K562 (cell line): ENCODE data around the gene CPED1. TPM values are rescaled to one million over a fixed set of nuclear protein-coding genes. Genes with fewer than 3 reads are reported as not detected.

Experiments
- ARID2 ChIP-seq: fragments of 450-650 bp; IDR thresholded peaks from 2 replicates; pipeline ENCODE4 v1.6.1; 2017; ENCODE audit warnings: antibody characterized with exemption, mild to moderate bottlenecking
- ZNF239 ChIP-seq: fragments of 250-450 bp; sonication (Bioruptor Pico); IDR thresholded peaks from 2 replicates; pipeline ENCODE4 v1.4.0; 2020; ENCODE audit warnings: mild to moderate bottlenecking
- ZNF347 ChIP-seq: fragments of 450-650 bp; formaldehyde crosslinking; IDR thresholded peaks from 2 replicates; pipeline ENCODE4 v1.4.0; 2020; ENCODE audit warnings: low read depth, mild to moderate bottlenecking, moderate library complexity
- ZNF354B ChIP-seq: fragments of 250-450 bp; sonication (Bioruptor Pico); IDR thresholded peaks from 2 replicates; pipeline ENCODE4 v1.4.0; 2020
- polyA plus RNA-seq, 8 experiments: library from polyadenylated mRNA; depleted of rRNA in 4 of 8; stranded (reverse) in 5 of 8; unstranded in 3 of 8; fragments of >200 nt; fragmentation: Nextera tagmentation in 2 of 8; fragmentation: Illumina TruSeq in 1 of 8; extraction: Ambion mirVana in 2 of 8; extraction: Trizol in 1 of 8; gene quantifications; 2 replicates each; pipeline versions ENCODE4 v1.2.1 to v1.2.3, GENCODE V29; 2011 to 2014; ENCODE audit warnings: inconsistent platforms in 1 of 8, missing spikeins in 1 of 8
- total RNA-seq, 7 experiments: library from RNA; depleted of rRNA in 6 of 7; stranded (reverse); fragments of >200 nt in 6 of 7; fragmentation: Illumina TruSeq in 2 of 7; extraction: Trizol in 2 of 7; gene quantifications; 2 replicates each; pipeline versions ENCODE4 v1.2.1 to v1.2.3, GENCODE V29; 2011 to 2021; ENCODE audit warnings: low replicate concordance in 1 of 7
- TF ChIP-seq, protein P1 (sequence below): fragments of 250-450 bp; sonication (Bioruptor Pico); IDR thresholded peaks from 2 replicates; pipeline ENCODE4 v1.4.0; 2020
- TF ChIP-seq, protein P2 (sequence below), 2 experiments: fragments of 150-350 bp in 1 of 2; IDR thresholded peaks; 2 replicates each; pipeline ENCODE4 v1.6.1; 2012 to 2016; ENCODE audit warnings: low read depth in 2 of 2, low read length in 2 of 2, mild to moderate bottlenecking in 1 of 2, moderate library complexity in 1 of 2
- TF ChIP-seq, protein P3 (sequence below): fragments of 200-800 bp; sonication (Bioruptor generic); IDR thresholded peaks from 2 replicates; pipeline ENCODE4 v1.6.1; 2017; ENCODE audit warnings: missing genetic modification characterization, missing compliant biosample characterization

The CPED1 gene
- total and polyA plus RNA-seq, 9 of the 15 experiments (the other 6 are each of a cell fraction or from before 2014, with no cell fraction given), result 195 to 393 (median 290) TPM

DNA sequence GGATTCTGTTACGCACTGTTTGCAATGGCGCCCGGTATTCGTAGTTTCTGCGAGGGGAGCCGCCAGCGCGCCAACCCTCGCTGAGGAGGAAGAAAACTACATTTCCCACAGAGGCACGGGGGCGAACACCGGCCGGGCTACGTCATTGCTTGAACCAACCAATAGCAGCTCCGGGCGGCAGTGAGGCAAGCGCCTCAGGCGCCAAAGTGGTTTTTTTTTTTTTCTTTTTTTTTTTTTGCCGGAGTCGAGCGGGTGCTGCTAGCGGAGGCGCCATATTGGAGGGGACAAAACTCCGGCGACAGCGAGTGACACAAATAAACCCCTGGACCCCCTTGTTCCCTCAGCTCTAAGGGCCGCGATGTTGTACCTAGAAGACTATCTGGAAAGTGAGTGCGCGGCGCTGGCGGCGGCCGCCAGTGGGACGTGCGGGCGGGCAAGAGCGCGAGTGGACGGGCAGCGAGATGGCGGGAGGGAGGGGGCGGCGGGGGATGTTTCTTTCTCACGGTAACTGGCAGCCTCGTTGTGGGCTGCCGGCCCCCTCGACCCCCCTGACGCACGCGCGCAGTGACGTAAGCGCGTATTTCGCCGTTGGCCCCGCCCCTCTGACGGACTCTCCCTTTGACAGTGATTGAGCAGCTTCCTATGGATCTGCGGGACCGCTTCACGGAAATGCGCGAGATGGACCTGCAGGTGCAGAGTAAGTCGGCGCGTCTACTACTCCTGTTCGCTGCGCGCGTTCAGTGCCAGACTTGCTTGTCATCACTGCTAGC, 37.8 kb upstream of the CPED1 start, which contains the start of gene ING3 (continued):
- TF ChIP-seq ZNF347 (CRISPR knock-in tag) (no peak), ZNF354B (no peak), ARID2 (no peak), ZNF239 (CRISPR knock-in tag) (no peak)
- TF ChIP-seq, protein P1, sequence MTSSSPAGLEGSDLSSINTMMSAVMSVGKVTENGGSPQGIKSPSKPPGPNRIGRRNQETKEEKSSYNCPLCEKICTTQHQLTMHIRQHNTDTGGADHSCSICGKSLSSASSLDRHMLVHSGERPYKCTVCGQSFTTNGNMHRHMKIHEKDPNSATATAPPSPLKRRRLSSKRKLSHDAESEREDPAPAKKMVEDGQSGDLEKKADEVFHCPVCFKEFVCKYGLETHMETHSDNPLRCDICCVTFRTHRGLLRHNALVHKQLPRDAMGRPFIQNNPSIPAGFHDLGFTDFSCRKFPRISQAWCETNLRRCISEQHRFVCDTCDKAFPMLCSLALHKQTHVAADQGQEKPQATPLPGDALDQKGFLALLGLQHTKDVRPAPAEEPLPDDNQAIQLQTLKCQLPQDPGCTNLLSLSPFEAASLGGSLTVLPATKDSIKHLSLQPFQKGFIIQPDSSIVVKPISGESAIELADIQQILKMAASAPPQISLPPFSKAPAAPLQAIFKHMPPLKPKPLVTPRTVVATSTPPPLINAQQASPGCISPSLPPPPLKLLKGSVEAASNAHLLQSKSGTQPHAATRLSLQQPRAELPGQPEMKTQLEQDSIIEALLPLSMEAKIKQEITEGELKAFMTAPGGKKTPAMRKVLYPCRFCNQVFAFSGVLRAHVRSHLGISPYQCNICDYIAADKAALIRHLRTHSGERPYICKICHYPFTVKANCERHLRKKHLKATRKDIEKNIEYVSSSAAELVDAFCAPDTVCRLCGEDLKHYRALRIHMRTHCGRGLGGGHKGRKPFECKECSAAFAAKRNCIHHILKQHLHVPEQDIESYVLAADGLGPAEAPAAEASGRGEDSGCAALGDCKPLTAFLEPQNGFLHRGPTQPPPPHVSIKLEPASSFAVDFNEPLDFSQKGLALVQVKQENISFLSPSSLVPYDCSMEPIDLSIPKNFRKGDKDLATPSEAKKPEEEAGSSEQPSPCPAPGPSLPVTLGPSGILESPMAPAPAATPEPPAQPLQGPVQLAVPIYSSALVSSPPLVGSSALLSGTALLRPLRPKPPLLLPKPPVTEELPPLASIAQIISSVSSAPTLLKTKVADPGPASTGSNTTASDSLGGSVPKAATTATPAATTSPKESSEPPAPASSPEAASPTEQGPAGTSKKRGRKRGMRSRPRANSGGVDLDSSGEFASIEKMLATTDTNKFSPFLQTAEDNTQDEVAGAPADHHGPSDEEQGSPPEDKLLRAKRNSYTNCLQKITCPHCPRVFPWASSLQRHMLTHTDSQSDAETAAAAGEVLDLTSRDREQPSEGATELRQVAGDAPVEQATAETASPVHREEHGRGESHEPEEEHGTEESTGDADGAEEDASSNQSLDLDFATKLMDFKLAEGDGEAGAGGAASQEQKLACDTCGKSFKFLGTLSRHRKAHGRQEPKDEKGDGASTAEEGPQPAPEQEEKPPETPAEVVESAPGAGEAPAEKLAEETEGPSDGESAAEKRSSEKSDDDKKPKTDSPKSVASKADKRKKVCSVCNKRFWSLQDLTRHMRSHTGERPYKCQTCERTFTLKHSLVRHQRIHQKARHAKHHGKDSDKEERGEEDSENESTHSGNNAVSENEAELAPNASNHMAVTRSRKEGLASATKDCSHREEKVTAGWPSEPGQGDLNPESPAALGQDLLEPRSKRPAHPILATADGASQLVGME (CRISPR knock-in tag), result no peak
- TF ChIP-seq, protein P2, sequence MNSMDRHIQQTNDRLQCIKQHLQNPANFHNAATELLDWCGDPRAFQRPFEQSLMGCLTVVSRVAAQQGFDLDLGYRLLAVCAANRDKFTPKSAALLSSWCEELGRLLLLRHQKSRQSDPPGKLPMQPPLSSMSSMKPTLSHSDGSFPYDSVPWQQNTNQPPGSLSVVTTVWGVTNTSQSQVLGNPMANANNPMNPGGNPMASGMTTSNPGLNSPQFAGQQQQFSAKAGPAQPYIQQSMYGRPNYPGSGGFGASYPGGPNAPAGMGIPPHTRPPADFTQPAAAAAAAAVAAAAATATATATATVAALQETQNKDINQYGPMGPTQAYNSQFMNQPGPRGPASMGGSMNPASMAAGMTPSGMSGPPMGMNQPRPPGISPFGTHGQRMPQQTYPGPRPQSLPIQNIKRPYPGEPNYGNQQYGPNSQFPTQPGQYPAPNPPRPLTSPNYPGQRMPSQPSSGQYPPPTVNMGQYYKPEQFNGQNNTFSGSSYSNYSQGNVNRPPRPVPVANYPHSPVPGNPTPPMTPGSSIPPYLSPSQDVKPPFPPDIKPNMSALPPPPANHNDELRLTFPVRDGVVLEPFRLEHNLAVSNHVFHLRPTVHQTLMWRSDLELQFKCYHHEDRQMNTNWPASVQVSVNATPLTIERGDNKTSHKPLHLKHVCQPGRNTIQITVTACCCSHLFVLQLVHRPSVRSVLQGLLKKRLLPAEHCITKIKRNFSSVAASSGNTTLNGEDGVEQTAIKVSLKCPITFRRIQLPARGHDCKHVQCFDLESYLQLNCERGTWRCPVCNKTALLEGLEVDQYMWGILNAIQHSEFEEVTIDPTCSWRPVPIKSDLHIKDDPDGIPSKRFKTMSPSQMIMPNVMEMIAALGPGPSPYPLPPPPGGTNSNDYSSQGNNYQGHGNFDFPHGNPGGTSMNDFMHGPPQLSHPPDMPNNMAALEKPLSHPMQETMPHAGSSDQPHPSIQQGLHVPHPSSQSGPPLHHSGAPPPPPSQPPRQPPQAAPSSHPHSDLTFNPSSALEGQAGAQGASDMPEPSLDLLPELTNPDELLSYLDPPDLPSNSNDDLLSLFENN (IDR thresholded peaks at IDR 0.05; ENCODE audit: low read depth in 2 of 2, low read length in 2 of 2), result peak in 1 of 2 experiments; percentile 10; a peak in 1 of 4 replicates
- TF ChIP-seq, protein P3, sequence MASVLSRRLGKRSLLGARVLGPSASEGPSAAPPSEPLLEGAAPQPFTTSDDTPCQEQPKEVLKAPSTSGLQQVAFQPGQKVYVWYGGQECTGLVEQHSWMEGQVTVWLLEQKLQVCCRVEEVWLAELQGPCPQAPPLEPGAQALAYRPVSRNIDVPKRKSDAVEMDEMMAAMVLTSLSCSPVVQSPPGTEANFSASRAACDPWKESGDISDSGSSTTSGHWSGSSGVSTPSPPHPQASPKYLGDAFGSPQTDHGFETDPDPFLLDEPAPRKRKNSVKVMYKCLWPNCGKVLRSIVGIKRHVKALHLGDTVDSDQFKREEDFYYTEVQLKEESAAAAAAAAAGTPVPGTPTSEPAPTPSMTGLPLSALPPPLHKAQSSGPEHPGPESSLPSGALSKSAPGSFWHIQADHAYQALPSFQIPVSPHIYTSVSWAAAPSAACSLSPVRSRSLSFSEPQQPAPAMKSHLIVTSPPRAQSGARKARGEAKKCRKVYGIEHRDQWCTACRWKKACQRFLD, result peak; percentile 97
